Ectodermal cell (in vitro differentiated cells): ENCODE measurements around the gene GFRA4.

Experiments used
- H3K27ac ChIP-seq: 2 replicates; pipeline ENCODE4 v1.7.0; 2013; ENCODE audit warnings: mild to moderate bottlenecking, low read depth, low read length; ENCODE audit not compliant: insufficient read depth, poor library complexity, severe bottlenecking
- H3K27me3 ChIP-seq: 2 replicates; pipeline ENCODE4 v1.7.0; 2013; ENCODE audit warnings: mild to moderate bottlenecking, low read length; ENCODE audit not compliant: insufficient read depth, control insufficient read depth, poor library complexity, severe bottlenecking
- H3K36me3 ChIP-seq: one replicate; pipeline ENCODE4 v1.7.0; 2013; ENCODE audit warnings: low read length; ENCODE audit not compliant: control insufficient read depth, insufficient read depth
- H3K4me1 ChIP-seq: one replicate; pipeline ENCODE4 v1.7.0; 2013; ENCODE audit warnings: low read length; ENCODE audit not compliant: control insufficient read depth, insufficient read depth
- H3K4me3 ChIP-seq: 2 replicates; pipeline ENCODE4 v1.7.0; 2013; ENCODE audit warnings: low read depth, low read length, control low read depth; ENCODE audit not compliant: insufficient read depth
- H3K9me3 ChIP-seq: 2 replicates; pipeline ENCODE4 v1.7.0; 2013; ENCODE audit warnings: mild to moderate bottlenecking, low read length, moderate library complexity; ENCODE audit not compliant: control insufficient read depth
- WGBS, 2 experiments: methylation state at CpG; one replicate each; pipeline ENCODE4 v1.1.7; 2013; ENCODE audit warnings: missing lambda C conversion rate in 2 of 2; 5-methylcytosine and 5-hydroxymethylcytosine counted together

Gene GFRA4

GRCh38 chr20:3674447-3674846, 11.2 kb upstream of the GFRA4 start:
- H3K4me1 ChIP-seq, result peaks cover 3% of the 10 kb centered on the region
- H3K36me3 ChIP-seq, result no peaks in the 10 kb centered on the region
- H3K9me3 ChIP-seq, result no peaks in the 10 kb centered on the region
- no peak overlapping the region for H3K27ac ChIP-seq
- no peak overlapping the region for H3K4me3 ChIP-seq
- 90% methylated on average over 10 of the region's 10 CpGs for WGBS, 2 experiments
- no peaks in the 10 kb centered on the region for H3K27me3 ChIP-seq

- Histone ChIP-seq H3K27me3 (no peaks in the 10 kb centered on the region), H3K9me3 (no peaks in the 10 kb centered on the region), H3K4me1 (peaks cover 3% of the 10 kb centered on the region), H3K4me3 (no peak overlapping the region), H3K27ac (no peak overlapping the region), H3K36me3 (no peaks in the 10 kb centered on the region)
- 95% methylated on average over 90 of the region's 90 CpGs for WGBS, 2 experiments
Measured at GRCh38 chr20:3673221-3674070, 10.2 kb upstream of the GFRA4 start.

- Histone ChIP-seq H3K9me3 (no peaks in the 10 kb centered on the region), H3K27ac (no peak overlapping the region), H3K4me1 (peaks cover under 1% of the 10 kb centered on the region), H3K27me3 (no peaks in the 10 kb centered on the region), H3K36me3 (no peaks in the 10 kb centered on the region), H3K4me3 (no peak overlapping the region)
- WGBS, 2 experiments, result 88 to 91% methylated on average over 58 of the region's 58 CpGs
Measured at GRCh38 chr20:3672547-3673171, 9.5 kb upstream of the GFRA4 start.

GRCh38 chr20:3671986-3672546, 8.9 kb upstream of the GFRA4 start:
- Histone ChIP-seq H3K27me3 (no peaks in the 10 kb centered on the region), H3K4me1 (no peaks in the 10 kb centered on the region), H3K9me3 (no peaks in the 10 kb centered on the region), H3K27ac (no peak overlapping the region), H3K4me3 (no peak overlapping the region), H3K36me3 (no peaks in the 10 kb centered on the region)
- 92 to 93% methylated on average over 23 of the region's 23 CpGs for WGBS, 2 experiments

DNA sequence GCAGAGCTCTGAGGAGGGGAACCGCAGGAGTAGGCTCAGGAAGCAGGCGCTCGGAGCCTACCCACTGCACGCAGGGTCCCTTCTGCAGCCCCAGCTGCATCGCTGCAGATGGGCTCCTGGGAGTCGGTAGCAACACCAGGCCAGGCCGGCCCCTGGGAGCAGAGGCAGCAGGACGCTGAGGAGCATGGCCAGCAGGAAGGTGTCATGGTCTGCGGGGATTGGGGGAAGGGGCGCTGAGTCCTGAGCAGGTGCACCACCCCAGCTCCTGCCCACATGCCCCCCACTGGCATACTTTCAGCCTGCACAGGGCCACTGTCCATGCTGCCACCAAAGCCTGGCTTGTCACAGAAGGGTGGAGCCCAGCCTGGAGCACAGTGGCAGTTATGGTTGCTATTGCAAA, 7.7 kb upstream of the GFRA4 start:
- no peaks in the 10 kb centered on the region for H3K9me3 ChIP-seq
- WGBS, 2 experiments, result 88 to 93% methylated on average over 10 of the region's 10 CpGs
- no peak overlapping the region for H3K27ac ChIP-seq
- H3K27me3 ChIP-seq, result no peaks in the 10 kb centered on the region
- H3K4me1 ChIP-seq, result no peaks in the 10 kb centered on the region
- no peak overlapping the region for H3K4me3 ChIP-seq
- H3K36me3 ChIP-seq, result no peaks in the 10 kb centered on the region

DNA sequence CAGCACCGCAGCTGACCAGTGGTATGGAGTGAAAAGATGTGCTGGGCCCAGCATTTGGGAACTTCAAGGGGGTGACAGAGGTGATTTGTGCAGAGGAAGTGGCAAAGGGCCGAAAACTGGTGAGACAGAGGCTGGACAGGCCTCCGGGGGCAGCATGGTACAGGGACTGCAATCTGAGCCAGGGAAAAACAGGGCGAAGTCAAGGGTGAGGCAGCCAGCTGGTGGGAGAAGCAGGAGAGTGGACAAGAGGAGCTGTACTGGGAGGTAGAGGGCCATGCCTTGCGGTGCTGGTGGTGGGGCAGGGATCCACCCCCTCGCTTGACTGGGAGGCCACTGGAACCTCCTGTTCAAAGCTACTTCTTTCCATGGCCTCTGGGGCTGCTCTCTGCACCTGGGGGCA, 7.3 kb upstream of the GFRA4 start:
- H3K27me3 ChIP-seq, result no peaks in the 10 kb centered on the region
- H3K4me3 ChIP-seq, result no peak overlapping the region
- no peaks in the 10 kb centered on the region for H3K36me3 ChIP-seq
- no peaks in the 10 kb centered on the region for H3K9me3 ChIP-seq
- 70 to 75% methylated on average over 6 of the region's 6 CpGs for WGBS, 2 experiments
- H3K4me1 ChIP-seq, result no peaks in the 10 kb centered on the region
- no peak overlapping the region for H3K27ac ChIP-seq

- no peaks in the 10 kb centered on the region for H3K9me3 ChIP-seq
- H3K27me3 ChIP-seq, result no peaks in the 10 kb centered on the region
- 87 to 92% methylated on average over 13 of the region's 13 CpGs for WGBS, 2 experiments
Measured at GRCh38 chr20:3669710-3670367, 6.6 kb upstream of the GFRA4 start.

GRCh38 chr20:3667434-3668037, 4.3 kb upstream of the GFRA4 start:
- Histone ChIP-seq H3K9me3 (no peaks in the 10 kb centered on the region), H3K36me3 (no peaks in the 10 kb centered on the region), H3K4me3 (no peak overlapping the region), H3K27me3 (peaks cover 10% of the 10 kb centered on the region), H3K4me1 (no peaks in the 10 kb centered on the region), H3K27ac (no peak overlapping the region)
- 85 to 97% methylated on average over 7 to 8 of the region's 8 CpGs for WGBS, 2 experiments

More at GRCh38 chr20:3669710-3670367, 6.6 kb upstream of the GFRA4 start:
- Histone ChIP-seq H3K4me1 (no peaks in the 10 kb centered on the region), H3K27ac (no peak overlapping the region), H3K4me3 (no peak overlapping the region), H3K36me3 (no peaks in the 10 kb centered on the region)

- Histone ChIP-seq H3K4me3 (no peak overlapping the region), H3K27ac (no peak overlapping the region), H3K36me3 (no peaks in the 10 kb centered on the region), H3K27me3 (peaks cover 44% of the 10 kb centered on the region), H3K9me3 (no peaks in the 10 kb centered on the region), H3K4me1 (peaks cover under 1% of the 10 kb centered on the region)
- WGBS, 2 experiments, result 90 to 95% methylated on average over 2 of the region's 2 CpGs
Measured at GRCh38 chr20:3663858-3664257, 659 bp upstream of the GFRA4 start.
